Right renal pelvis (tissue), 4 donors: ENCODE measurements around the gene REM2. TPM values are rescaled to one million over a fixed set of nuclear protein-coding genes. Genes with fewer than 3 reads are reported as not detected.
"Not testable (repeated sequence)": the region's sequence is repeated elsewhere in the genome, so short reads cannot be mapped to it uniquely, and the experiment has no call there.

Experiments used
- DNase-seq, 4 donors: peaks; one replicate each; pipeline ENCODE4 v3.0.0-alpha.2; 2013; ENCODE audit warnings: low read depth in 4 of 4, low spot score in 3 of 4, missing footprints in 1 of 4
- polyA plus RNA-seq, 4 donors: library from polyadenylated mRNA; unstranded; fragments of 120-200 nt; gene quantifications; one replicate each; pipeline ENCODE4 v1.2.1, GENCODE V29; 2013; ENCODE audit not compliant: insufficient read length in 4 of 4

Gene REM2
- polyA plus RNA-seq, 4 donors: 1.1 to 1.7 (median 1.3) TPM

DNA sequence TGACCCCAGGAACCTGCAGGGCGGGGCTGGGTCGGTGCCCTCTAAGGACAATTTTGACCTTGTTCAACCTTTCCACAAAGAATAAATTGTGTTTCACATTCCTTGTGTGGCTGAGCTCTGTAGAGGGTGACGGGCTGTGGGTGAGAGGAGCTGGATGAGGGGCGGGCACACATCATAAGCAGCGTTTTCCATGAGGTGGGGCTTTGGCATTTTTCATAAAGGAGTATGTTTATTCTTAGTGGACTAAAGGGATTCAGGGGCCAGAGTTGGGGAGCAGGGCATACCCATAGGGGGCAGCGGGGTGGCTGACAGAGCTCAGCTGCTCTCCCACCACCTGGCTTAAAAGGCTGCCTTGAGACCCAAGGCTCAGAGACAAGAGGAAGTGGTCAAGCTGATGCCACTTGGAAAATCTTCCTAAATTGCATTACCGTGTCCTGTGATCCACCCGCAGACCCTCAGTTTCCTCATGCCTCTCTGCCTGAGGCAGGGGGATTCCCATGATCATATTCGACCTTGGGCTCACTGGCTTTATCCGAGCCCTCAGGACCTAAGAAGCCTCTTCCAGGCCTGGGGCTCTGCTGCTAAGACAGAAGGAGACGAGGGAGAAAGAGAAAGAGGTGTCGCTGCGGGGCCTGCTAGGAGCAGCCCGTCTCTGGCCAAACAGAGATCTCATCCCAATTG, 35.2 kb upstream of the REM2 start:
- no peak for DNase-seq

DNA sequence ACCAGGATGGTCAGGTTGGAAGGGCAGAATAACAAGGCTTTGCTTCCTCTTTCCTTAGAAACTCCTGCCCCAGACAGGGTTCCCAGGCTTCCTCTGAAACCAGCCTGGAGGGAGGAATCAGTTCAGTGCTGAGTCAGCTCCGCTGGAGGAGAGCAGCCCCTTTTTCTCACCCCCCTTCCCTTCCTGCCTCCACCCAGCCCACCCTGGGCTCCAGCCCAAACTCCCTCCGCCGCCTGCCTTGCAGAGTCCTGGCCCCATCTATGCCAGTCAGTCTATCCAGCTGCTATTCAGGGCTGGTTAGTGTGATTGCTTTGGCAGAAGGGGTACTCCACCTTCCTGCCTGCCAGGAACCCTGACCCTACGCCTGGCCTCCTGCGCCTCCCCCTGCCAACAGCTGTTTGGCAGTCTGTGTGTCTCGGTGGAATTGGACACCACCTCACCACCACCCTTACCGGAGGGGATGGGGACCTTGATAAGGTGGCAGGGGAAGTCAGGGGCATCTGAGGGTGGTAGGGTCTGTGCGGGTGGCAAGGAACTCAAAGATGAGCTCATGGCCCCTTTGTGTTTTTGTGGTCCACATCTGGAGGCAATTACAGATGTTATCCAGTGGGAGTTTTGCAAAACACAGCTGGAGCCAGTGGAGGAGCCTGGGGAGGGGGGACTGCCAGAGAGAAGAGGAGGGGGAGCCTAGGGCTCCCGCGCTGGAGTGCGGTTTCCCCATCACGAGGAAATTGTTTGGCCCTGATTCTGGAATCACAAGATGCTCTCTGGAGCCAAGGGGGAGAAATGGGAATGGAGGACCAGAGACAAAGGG, 34.5 kb upstream of the REM2 start:
- DNase-seq: peak in 1 of 4 donors; percentile 44

DNA sequence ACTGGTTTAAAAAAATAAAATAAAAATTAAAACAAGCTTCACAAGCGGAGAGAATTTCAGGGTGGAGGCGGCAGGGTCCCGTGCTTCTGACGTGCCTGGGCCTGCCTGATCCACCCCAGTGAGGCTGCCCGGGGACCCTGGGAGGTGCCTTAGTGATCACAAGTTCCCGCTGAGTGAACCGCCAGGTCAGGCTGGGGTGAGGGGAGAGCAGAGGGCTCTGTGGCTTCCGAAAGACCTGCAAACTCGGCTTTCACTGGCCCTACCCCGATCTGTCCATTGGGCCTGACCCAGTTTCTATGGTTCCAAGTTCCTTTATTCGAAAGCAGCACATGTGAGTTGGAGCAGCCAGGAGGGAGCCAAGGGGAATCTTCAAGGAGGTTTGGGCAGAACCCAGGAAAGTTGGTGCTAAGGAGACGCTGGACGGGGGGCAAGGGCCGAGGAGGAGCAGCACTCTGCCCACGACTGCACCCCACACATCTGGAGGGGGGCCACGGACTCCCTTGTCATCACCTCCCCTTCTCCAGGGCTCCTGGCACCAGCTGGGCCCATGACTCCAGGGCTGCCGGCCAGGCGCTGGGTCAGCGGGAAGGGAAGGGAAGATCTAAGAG, 33.7 kb upstream of the REM2 start:
- DNase-seq: peak in 1 of 4 donors; percentile 18

DNA sequence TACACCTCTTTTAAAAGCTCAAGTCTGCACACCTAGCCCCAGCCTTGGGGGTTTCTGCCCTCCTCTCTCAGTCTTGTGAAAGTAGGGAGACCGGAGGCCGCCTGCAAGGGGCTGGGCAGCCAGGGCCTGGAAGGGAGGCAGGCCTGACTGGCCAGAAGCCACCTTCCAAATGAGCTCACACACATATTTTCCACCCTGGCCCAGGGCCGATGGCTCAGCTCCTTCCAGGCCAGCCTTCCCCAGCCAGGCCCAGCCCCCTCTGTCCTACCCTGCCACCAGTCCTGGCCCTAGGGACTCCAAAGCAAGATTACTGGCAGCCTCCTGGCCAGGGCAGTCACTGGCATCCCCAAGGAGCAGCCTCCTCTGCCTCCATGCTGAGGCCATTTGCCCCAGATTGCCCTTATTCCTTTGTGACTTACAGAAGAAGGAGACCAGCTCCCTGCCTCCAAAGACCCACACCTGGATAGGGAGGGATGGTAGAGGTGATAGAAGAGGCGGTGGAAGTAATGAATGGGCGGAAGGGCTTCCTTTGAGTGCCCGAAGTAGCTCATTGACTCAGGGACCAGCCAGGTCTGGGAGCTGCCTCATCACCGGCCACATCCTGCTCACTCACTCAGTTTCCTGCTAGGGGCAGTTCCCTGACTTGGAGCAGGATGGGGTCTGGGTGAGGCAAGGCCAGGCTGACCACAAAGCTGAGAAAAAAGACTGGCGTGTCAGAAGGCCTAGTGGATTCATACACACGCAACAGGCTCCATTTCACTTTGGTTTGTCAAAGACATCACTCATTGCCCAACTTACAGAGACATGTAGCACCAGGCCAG, 31.9 kb upstream of the REM2 start:
- no peak for DNase-seq

DNA sequence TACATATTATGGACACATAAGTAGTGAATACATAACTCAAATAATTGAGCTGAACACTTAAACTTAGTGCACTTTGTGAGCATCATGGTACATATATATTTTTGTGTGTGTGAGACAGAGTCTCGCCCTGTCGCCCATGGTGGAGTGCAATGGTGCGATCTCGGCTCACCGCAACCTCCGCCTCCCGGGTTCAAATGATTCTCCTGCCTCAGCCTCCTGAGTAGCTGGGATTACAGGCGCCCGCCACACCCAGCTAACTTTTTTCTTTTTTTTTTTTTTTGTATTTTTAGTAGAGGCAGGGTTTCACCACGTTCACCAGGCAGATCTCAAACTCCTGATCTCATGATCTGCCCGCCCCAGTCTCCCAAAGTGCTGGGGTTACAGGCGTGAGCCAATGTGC, 30.8 kb upstream of the REM2 start:
- DNase-seq: not testable (repeated sequence)

DNA sequence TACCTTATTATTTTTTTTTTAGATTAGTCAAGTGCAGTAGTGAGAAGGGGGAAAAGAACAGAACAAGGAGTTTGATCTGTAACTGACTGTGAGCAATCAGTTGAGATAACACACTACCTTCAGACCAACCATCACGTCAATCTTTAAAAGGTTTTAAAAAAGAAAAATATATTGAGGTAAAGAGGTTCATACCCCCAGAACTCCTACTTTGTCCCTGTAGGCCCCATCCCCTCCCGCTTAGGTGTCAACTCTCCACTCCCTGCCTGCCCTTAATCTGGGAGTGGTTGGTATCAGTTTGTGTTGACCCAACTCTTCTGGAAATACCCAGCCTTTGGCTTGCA, 30.5 kb upstream of the REM2 start:
- DNase-seq: no peak

DNA sequence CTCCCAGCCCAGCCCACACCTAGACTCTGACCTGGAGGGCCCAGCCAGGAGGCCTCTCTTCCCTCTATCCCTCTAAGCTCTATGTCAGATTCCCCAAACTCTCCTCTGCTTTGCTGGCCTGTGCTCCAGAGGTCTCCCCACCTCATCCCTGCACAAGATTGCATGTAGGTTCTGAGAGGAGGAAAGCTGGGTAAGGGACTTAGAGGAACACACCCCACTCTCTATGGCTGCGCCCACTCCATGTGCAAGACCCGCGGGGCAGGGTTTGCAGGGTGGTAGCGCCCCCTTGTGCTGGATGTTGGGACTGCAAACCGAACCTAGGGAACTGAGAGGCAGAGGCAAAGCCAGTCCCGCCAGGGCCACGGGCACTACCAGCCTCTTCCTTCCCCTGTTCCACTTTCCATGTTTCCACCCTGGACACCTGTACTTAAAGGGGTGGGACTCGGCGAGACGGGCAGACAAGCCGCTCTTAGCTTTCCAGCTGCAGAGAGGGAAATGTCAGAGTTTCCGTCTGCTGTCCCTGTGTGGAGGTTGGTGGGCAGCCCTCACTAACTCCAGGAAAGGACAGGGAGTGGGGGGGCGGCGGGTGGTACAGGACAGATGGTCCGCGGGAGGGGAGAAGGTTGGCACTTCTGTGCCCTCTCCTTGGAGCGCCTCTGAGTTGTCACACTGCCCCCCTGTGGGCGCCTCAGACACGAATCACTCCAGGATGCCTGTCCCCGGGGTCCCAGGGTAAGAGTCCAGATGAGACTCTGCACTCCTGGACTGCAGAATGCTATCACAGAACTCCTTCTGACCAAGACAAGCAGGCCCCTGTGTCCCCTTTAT, 29.9 kb upstream of the REM2 start:
- peak in 3 of 4 donors; percentile 78 to 85 (median 84) for DNase-seq

DNA sequence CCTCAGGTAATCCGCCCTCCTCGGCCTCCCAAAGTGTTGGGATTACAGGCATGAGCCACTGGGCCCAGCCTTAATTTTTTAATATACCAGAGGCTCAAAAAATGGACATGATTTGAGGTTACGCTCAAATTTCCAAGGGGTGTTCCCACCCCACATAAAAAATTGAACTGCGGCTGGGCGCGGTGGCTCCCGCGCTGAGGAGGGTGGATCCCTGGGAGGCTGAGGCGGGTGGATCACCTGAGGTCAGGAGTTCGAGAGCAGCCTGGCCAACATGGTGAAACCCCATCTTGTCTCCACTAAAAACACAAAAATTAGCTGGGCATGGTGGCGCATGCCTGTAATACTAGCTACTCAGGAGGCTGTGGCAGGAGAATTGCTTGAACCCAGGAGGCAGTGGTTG, 28.7 kb upstream of the REM2 start:
- DNase-seq: not testable (repeated sequence)

DNA sequence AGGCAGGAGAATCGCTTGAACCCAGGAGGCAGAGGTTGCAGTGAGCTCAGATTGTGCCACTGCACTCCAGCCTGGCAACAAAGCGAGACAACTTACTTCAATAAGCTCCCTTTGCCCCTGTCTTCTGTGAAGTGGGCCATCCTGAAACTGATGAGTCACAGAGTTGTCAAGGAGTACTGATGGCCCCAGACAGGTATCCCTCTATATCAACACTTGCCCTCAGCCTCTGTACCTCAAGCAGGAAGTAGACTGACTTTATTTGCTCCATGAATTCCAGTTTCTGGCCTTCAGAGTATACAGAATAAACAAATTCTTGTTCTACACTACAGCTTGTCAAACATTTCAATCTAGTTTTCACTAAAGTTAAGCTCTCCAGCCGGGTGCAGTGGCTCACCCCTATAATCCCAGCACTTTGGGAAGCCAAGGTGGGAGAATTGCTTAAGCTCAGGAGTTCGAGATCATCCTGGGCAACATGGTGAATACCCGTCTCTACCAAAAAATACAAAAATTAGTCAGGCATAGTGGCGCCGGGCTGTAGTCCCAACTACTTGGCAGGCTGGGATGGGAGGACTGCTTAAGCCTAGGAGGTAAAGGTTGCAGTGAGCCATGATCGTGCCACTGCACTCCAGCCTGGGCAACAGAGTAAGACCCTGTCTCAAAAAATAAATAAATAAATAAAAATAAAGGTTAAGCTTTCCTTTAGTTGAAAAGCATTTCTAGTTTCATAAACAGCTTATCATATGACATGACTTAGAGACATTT, 27.9 kb upstream of the REM2 start:
- no peak for DNase-seq

DNA sequence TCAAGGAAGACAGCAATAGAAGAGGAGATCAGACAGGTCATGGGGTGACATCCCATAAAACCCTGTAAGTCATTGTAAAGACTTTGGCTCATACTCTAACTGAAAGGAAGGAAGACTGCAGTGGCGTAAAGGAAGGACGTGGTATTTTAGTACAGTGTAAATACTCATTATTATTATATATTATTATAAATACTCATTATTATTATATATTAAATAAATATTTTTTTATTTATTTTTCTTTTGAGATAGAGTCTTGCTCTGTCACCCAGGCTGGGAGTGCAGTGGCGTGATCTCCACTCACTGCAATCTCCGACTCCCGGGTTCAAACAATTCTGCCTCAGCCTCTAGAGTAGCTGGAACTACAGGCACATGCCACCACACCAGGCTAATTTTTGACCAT, 26.6 kb upstream of the REM2 start:
- no peak for DNase-seq

DNA sequence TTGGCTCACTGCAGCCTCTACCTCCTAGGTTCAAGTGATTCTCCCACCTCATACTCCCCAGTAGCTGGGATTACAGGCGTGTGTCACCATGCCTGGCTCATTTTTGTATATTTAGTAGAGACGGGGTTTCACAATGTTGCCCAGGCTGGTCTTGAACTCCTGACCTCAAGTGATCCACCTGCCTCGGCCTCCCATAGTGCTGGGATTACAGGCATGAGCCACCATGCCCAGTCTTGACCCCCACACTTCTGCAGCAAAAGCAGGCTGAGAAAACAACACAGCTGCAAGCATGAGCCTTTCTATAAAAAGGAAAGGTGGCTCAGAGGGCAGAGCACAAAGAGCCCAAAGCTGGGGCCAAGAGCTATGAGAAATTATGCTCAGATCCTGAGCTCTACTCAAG, 22.6 kb upstream of the REM2 start:
- DNase-seq: not testable (repeated sequence)

DNA sequence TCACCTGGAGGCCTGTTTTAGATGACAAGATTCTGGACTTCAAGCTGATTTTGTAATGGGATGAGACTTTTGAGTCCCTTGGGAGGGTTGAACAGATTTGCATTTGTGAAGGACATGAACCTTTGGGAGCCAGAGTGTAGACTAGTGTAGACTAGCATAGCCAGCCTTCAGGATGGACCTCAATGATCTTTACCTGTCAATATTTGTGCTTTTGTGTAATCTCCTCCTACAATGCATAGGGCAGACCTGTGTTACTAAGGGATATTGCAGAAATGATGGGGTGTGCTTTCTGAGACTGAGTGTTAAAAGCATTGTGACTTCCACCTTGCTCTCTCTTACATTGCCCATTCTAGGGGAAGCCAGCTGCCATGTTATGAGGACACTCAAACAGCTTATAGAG, 21.4 kb upstream of the REM2 start:
- no peak for DNase-seq

DNA sequence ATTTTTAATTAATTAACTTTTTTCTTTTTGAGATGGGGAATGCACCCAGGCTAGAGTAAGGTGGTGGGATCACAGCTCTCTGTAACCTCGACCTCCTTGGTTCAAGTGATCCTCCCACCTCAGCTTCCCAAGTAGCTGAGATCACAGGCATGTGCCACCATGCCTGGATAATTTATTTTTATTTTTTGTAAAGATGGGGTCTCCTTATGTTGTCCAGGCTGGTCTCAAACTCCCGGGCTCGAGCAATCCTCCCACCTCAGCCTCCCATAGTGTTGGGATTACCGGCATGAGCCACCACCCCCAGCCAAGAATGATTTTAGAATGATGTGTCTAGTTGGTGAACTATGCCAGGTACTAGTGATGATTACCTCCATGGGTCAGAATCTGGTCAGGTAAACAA, 18.0 kb upstream of the REM2 start:
- DNase-seq: no peak

DNA sequence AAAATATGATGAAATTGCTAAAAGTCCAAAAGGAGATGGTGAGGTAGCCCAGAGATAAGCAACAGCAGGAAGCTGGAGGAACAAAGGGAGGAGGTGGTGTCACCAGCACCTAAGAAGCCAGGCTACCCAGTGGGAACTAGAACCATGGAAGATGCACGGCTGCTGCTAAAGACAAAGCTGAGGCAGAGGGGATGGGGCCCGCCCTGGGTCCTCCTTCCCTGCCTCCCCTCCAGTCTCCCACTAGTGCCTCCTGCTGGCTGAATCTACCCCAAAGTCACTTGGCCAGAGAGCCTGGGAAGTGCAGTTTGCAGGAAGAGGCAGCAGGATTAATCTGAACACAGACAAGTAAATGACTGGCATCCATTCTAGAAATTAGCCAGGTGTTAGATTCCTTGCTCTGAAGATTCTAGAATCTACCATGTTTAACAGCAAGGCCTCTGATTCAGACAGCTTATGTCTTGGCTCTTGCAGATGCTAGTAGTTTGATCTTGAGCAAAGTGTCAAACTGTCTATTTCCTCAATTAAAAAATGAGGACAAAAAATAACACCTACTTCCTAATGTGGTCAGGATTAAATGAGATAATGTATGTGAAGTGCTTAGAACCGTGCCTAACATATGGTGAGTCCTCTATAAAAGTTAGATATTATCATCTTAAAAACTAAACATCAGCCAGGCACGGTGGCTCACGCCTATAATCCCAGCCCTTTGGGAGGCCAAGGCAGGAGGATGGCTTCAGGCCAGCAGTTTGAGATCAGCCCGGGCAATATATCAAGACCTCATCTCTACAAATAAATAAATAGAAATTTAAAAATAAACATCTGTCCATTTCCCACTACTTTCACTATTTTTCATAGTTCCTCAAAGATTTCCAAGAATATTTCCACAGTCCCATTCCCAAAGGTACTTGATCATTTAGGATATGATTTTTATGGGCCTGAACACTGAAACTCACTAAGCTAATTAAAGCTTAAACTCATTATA, 17.3 kb upstream of the REM2 start:
- no peak for DNase-seq

DNA sequence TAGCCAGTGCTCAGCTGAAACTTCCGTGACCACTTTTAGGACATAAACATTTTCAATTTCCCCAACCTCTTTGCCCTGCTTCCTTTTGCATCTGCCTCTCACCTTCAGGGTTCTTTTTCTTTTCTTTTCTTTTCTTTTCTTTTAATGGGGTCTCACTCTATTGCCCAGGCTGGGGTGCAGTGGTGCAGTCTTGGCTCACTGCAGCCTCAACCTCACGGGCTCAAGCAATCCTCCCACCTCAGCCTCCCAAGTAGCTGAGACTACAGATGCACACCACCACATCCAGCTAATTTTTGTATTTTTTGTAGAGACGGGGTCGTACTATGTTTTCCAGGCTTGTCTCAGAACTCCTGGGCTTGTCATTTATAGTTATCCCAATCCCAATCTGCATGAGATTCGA, 16.1 kb upstream of the REM2 start:
- DNase-seq: no peak

DNA sequence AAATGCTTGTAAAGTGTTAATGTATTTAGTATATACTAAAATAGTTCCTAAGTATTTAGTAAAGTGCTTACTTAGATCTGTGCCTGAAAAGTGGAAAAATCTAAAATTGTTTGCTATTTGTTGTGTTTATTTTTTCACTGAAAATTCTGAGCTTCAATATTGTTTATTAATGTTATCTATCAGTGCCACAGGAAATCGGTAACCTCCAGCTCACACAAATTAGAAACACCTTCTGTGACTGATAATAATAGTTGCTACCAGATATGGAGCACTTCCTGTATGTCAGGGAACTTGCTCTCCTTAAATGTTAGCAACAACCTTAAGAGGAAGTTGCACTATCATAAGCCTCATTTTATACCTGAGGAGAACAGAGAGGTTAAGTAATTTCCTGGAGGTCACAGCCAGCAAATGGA, 12.2 kb upstream of the REM2 start:
- no peak for DNase-seq

DNA sequence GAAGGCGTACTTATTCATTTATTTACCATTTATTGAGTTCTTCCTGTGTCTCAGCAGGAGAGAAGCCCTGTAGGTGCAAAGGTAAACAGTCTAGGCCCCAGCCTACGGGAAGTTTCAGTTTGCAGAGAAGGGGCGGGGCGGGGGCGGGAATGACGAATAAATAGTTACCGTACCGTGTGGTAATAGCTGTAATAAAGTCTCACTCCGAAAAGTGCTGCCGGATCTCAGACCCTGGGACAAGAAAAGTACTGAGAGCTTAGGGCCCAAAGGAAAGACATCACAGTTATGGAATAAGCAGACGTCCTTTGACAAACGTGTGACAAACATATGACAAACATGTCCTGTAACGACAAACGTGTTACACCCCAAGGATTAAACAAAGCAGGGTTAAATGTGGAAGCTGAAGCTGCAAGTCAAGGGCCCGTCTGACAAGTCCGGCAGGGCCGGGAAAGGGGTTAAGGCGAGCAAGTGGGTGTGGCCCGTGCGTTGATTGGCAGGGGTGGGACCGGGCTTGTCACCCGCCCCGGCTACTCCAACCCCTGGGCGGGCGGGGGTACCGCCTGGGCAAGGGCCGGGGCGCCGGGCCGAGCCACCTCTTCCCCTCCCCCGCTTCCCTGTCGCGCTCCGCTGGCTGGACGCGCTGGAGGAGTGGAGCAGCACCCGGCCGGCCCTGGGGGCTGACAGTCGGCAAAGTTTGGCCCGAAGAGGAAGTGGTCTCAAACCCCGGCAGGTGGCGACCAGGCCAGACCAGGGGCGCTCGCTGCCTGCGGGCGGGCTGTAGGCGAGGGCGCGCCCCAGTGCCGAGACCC, 11.6 kb upstream of the REM2 start, which contains the start of gene LRP10:
LRP10 (plus strand) TSS at position 517 of the 809 bp plus-strand sequence. CDS start 564 bp downstream, outside the sequence.
- DNase-seq: peak in 3 of 4 donors; percentile 82 to 86 (median 84)
